ENCODE measurements around the gene MED28.

GRCh38 chr4:17587094-17587822 is 27.2 kb upstream of the MED28 start:
- TF ChIP-seq POLR2A (IDR thresholded peaks at IDR 0.05; ENCODE audit: low read depth, low read length) (no peak), TAF1 (IDR thresholded peaks at IDR 0.05; ENCODE audit: borderline replicate concordance, low read depth, low read length) (no peak)
